Right renal cortex interstitium (tissue), 3 donors: ENCODE measurements around the gene C2orf92. TPM values are rescaled to one million over a fixed set of nuclear protein-coding genes. Genes with fewer than 3 reads are reported as not detected.
"Not testable (repeated sequence)": the region's sequence is repeated elsewhere in the genome, so short reads cannot be mapped to it uniquely, and the experiment has no call there.

Experiments used
- DNase-seq, 3 donors: peaks; one replicate each; pipeline ENCODE4 v3.0.0-alpha.2; 2013; ENCODE audit warnings: low read depth in 3 of 3, low spot score in 2 of 3
- polyA plus RNA-seq, 3 donors: library from polyadenylated mRNA; unstranded; fragments of 120-200 nt; gene quantifications; one replicate each; pipeline ENCODE4 v1.2.1, GENCODE V29; 2013; ENCODE audit not compliant: insufficient read length in 3 of 3

C2orf92 gene
- polyA plus RNA-seq, 3 donors = 6.6 to 9.2 (median 6.6) TPM

- no peak for DNase-seq
Measured at GRCh38 chr2:97659256-97660043, 10.1 kb upstream of the C2orf92 start.

DNA sequence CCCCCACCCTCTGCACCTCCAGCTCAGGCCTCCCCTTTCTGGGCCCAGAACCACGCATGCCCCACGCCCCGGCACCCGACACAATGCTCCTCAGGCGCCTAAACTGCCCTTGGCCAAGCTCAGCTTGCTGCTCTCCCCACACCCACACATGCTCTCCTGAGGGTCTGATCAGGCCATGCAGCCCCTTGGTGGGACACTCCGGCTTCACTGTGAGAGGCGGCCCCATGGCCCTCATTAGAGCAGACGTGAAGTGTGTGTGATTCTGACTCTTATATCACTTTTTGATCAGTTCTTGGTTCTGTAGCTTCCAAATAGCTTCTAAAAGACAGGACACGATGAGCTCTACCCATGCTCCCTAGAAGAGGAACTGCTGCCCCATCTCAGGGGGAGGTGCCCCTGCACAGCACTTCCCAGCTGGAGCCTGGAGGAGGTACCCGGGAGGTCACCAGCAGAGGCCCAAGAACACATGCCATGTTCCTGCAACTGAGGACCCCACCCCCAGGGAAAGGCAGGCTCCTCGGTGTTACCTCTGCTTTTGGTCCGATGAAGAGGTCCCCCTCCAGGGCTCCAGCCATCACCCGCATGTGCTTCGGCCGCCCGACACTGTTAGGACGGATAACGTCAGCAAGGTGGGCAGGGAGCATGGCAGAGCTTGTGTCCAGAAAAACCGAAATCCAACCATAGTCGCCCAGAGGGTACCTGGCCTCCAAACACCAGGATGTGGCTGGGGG, 9.3 kb upstream of the C2orf92 start:
- no peak for DNase-seq

- no peak for DNase-seq
Measured at GRCh38 chr2:97660775-97661389, 8.6 kb upstream of the C2orf92 start.

DNA sequence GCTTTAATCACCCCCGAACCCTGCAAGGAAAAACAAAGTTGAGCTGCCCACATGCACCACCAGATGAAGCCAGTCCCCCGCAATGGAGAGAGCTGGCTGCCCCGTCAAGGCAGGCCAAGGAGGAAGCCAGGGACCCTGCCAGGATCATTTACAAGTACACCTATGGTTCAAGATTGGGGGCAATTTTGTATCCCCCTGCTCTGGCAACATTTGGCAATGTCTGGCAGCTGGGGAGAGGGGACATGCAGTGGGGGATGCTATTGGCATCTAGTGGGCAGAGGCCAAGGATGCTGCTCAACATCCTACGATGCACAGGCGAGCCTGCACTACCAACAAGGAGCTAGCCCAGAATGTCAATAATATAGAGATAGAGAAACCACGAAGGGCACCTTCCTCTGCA, 7.6 kb upstream of the C2orf92 start:
- no peak for DNase-seq

- DNase-seq = no peak
Measured at GRCh38 chr2:97662386-97662894, 7.1 kb upstream of the C2orf92 start.

- peak in 1 of 3 donors; percentile 53 for DNase-seq
Measured at GRCh38 chr2:97662895-97663625, 6.5 kb upstream of the C2orf92 start.

DNA sequence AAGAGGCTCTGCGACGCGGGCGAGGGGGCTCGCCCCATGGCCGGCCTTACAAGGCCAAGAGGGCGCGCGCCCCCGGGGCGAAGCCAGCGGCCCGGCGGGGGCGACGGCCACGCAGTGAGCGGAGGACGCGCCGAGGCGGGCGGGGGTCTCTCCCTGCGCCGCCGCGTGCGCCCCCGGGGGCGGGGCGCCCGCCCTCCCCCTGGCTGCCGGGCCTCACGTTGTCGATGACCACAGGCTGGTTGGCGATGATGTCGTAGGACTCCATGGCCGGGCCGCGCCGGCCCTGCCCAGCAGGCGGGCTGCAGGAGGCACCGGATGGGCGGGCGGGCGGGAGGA, 5.9 kb upstream of the C2orf92 start:
- DNase-seq = no peak

GRCh38 chr2:97663962-97664635, 5.4 kb upstream of the C2orf92 start, which contains the start of gene ACTR1B:
ACTR1B (minus strand) TSS chr2:97664044; CDS start chr2:97663890, 154 bp downstream.
- peak; percentile 93 to 97 (median 96) for DNase-seq

DNA sequence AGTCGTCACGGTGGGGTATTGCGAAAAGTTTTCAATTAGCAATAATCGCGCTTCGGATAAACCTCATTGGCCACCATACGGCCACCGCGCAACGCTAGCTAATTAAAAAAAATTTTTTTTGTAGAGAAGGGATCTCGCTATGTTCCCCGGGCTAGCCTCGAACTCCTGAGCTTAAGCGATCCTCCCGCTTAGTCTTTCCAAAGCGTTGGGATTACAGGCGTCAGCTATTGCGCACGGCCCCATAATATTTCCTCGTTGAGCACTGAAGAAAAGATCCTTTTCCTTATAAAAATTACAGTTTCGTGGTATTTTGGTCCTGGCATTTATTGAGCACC, 4.9 kb upstream of the C2orf92 start:
- no peak for DNase-seq

DNA sequence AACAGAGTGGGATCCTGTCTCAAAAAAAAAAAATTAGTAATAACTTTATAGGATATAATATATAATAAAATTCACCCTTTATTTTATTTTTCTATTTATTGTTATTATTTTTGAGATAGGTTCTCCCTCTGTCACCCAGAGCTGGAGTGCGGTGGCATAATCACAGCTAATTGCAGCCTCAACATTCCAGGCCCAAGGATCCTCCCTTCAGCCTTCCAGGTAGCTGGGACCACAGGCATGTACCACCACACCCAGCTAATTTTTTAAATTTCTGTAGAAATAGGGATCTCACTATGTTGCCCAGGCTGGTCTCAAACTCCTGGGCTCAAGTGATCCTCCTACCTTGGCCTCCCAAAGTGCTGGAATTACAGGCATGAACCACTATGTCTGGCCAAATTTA, 958 bp downstream of the C2orf92 start:
- no peak for DNase-seq

- DNase-seq = no peak
Measured at GRCh38 chr2:97671526-97671925, 2.0 kb downstream of the C2orf92 start.

- not testable (repeated sequence) for DNase-seq
Measured at GRCh38 chr2:97672606-97673140, 3.2 kb downstream of the C2orf92 start.

DNA sequence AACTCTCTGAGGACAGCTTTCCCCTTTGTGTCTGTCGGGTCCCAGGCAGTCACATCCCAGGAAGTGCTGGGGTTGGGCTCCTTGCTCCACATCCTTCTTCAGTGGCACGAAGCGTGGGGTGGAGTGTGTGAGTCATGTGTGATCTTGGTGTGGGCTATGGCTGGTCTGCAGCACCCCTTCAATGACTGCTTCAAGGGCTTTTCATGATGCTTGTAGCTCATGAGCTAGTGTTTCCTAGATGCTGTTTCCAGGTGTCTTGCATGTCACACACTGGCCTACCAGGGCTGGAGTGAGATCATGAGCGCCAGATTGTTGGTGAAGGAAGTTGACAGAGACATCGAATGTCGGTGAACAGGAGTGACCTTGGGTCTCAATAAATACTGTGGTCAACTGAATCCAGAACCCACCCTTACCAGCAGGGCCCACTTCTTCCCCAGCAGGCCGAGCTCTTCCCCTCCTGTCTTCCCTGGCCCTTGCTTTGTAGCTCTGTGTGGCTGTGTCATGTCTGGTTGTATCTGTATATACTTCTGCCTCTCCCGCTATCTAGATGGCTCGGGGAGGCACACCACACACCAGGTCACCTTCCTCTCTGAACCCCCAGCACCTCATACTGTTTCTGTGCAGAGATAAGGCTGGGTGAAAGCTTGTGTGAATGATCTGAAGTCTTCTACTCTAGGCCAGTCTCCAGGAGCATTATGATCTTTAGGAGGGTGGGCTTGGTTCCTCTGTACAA, 3.8 kb downstream of the C2orf92 start:
- DNase-seq = no peak

DNA sequence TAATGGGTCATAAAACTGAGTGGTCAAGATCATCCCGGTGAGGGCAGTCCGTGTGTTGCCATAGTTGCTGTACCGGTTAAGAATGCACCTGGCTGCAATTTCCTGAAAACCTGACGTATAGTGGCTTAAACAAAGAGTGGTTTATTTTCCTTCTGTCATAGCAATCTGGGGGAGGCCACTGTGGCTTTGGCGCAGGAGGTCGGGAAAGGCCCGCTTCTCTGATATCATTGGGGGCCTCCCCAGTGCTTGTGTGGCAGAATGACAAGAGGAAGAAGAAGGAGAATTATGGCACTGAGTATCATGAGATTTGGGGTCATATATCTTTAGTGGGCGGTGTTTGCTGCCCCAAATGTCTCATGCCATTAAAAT, 4.4 kb downstream of the C2orf92 start:
- DNase-seq = peak in 1 of 3 donors; percentile 26

- DNase-seq = no peak
Measured at GRCh38 chr2:97675430-97676113, 6.1 kb downstream of the C2orf92 start.

GRCh38 chr2:97676620-97677019, 7.1 kb downstream of the C2orf92 start:
- DNase-seq = no peak

- no peak for DNase-seq
Measured at GRCh38 chr2:97677480-97677879, 8.0 kb downstream of the C2orf92 start.

GRCh38 chr2:97678298-97678697, 8.8 kb downstream of the C2orf92 start:
- no peak for DNase-seq

DNA sequence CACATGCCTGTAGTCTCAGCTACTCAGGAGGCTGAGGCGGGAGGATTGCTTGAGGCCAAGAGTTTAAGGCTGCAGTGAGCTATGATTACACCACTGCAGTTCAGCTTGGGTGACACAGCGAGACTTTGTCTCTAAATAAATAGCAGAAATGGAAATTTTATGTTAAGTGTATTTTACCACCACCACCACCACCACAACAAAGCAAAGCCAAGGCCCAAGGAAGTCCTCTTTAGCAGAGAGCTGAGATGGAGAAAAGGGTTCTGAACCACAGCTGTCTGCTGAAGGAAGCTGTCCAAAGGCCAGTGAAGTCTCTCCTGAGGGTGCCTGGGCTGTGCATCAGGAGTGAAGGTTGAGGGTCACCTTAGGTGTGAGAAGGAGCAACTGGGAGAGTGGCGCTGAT, 17.7 kb downstream of the C2orf92 start:
- DNase-seq = not testable (repeated sequence)
